Measurements from ENCODE around the gene FAM204A. TPM values are rescaled to one million over a fixed set of nuclear protein-coding genes. Genes with fewer than 3 reads are reported as not detected.

FAM204A gene
- polyA plus RNA-seq, 3 donors = 24.6 to 191 (median 139) TPM

DNA sequence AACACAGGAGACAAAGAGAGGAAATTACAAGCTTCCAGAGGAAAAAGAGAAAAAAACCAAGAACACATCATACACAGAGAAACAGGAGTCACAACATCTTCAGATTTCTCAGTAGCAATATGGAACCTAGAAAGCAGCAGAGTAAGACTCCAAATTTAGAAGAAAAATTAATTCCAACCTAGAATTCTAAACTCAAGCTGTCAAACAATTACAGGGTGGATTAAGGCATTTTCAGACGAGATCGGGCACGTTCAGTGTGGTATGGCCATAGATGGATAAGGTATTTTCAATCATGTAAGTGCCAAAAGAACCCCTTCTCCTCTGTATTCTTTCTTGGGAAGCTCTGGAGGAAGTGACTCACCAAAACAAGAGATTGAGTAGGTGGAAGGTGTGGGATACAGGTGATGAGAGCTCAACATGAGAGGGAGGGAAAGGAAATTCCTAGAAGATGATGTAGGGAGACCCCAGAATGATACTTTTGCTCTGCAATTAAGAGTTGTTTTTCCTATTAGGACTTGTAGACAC lies 51.6 kb downstream of the FAM204A start:
- H3K27me3 Mint-ChIP-seq (ENCODE audit: low read depth in 3 of 3) = peaks cover 15 to 31% (median 21%) of the 10 kb centered on the region in 3 donors
- peaks cover 8 to 16% of the 10 kb centered on the region in 2 donors for H3K27me3 ChIP-seq (ENCODE audit: control insufficient read depth in 2 of 2, insufficient read depth in 2 of 2, low read length in 2 of 2)
- peaks cover 3% of the 10 kb centered on the region for H3K4me1 Mint-ChIP-seq
- DNase-seq = no peak
- H3K36me3 Mint-ChIP-seq = no peaks in the 10 kb centered on the region
- H3K4me3 Mint-ChIP-seq = no peak overlapping the region
- no peak overlapping the region for H3K27ac Mint-ChIP-seq
- no peaks in the 10 kb centered on the region for H3K79me2 ChIP-seq (ENCODE audit: insufficient read depth, low read length)
- H3K4me1 ChIP-seq (ENCODE audit: control insufficient read depth in 1 of 2, insufficient read depth in 2 of 2, low read length in 2 of 2) = no peaks in the 10 kb centered on the region
- H4K20me1 ChIP-seq (ENCODE audit: insufficient read depth, low read length) = no peaks in the 10 kb centered on the region
- H3K36me3 ChIP-seq (replicated peaks in 1 of 2; ENCODE audit: control insufficient read depth in 1 of 2, insufficient read depth in 2 of 2, low read length in 2 of 2) = no peaks in the 10 kb centered on the region
- H3K4me3 ChIP-seq (replicated peaks in 1 of 3; ENCODE audit: low read depth in 2 of 3, low read length in 3 of 3) = no peak overlapping the region
- no peaks in the 10 kb centered on the region for H3K9me3 ChIP-seq (replicated peaks in 1 of 2; ENCODE audit: control insufficient read depth in 1 of 2, insufficient read depth in 1 of 2, low read length in 2 of 2)
- no peak overlapping the region for H3K27ac ChIP-seq (ENCODE audit: low read depth in 1 of 2, low read length in 2 of 2)
- no peak overlapping the region for H2AFZ ChIP-seq (ENCODE audit: insufficient read depth, low read depth, low read length, poor library complexity, severe bottlenecking)
- no peak overlapping the region for H3K4me2 ChIP-seq (replicated peaks; ENCODE audit: extremely low read depth, low read length, poor library complexity, severe bottlenecking)
- peaks cover 0 to 5% (median 0%) of the 10 kb centered on the region in 7 donors for H3K9me3 Mint-ChIP-seq
- no peak for TF ChIP-seq CTCF (IDR thresholded peaks at IDR 0.05)
- intact Hi-C loops (cut with micrococcal nuclease) = no loop called here
- H3K9ac ChIP-seq (ENCODE audit: insufficient read depth, low read length, poor library complexity, severe bottlenecking) = no peak overlapping the region
- no CpG with 5 or more reads among the region's 3 CpGs for WGBS (ENCODE audit: insufficient coverage)

DNA sequence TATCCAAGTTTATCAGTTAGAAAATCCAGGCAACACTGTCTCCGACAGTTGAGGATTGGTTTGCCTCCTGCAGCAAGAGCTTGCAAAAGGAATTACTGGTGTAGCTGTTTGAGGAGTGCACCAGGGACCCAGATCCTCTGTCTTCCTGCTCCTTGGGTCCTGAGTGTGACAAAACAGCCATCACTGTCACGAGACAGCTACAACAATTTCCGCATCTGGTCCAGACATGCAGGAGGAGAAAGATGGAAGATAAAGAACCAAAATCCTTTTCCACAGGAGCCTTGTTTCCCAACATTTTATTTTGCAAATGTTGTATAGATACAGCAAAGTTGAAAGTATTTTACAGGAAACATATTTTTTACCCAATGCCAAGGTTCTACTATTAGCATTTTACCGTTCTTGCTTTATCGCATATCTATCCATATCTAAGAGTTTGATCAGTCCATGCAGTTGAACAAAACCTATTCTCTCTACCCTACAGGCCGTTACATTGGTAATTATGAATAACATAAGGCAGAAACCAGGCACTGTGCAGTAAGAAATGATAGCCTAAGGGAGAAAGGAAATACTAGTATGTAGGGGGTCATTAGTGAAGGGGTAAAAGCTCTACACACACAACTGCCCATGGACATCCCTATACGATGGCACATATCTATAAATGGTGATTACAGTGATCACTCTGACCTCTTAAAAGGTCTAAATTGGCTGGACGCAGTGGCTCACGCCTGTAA lies 54.9 kb downstream of the FAM204A start:
- peaks cover 0 to 5% (median 0%) of the 10 kb centered on the region in 7 donors for H3K9me3 Mint-ChIP-seq
- Histone ChIP-seq H3K9me3 (replicated peaks in 1 of 2; ENCODE audit: control insufficient read depth in 1 of 2, insufficient read depth in 1 of 2, low read length in 2 of 2) (no peaks in the 10 kb centered on the region), H2AFZ (ENCODE audit: insufficient read depth, low read depth, low read length, poor library complexity, severe bottlenecking) (no peak overlapping the region), H3K4me2 (replicated peaks; ENCODE audit: extremely low read depth, low read length, poor library complexity, severe bottlenecking) (no peak overlapping the region), H3K27ac (ENCODE audit: low read depth in 1 of 2, low read length in 2 of 2) (no peak overlapping the region), H3K4me3 (replicated peaks in 1 of 3; ENCODE audit: low read depth in 2 of 3, low read length in 3 of 3) (no peak overlapping the region), H3K36me3 (replicated peaks in 1 of 2; ENCODE audit: control insufficient read depth in 1 of 2, insufficient read depth in 2 of 2, low read length in 2 of 2) (no peaks in the 10 kb centered on the region), H3K27me3 (ENCODE audit: control insufficient read depth in 2 of 2, insufficient read depth in 2 of 2, low read length in 2 of 2) (peaks cover 6 to 17% of the 10 kb centered on the region in 2 donors), H4K20me1 (ENCODE audit: insufficient read depth, low read length) (no peaks in the 10 kb centered on the region), H3K9ac (ENCODE audit: insufficient read depth, low read length, poor library complexity, severe bottlenecking) (no peak overlapping the region), H3K4me1 (ENCODE audit: control insufficient read depth in 1 of 2, insufficient read depth in 2 of 2, low read length in 2 of 2) (no peaks in the 10 kb centered on the region), H3K79me2 (ENCODE audit: insufficient read depth, low read length) (no peaks in the 10 kb centered on the region)
- peak overlapping the region in 1 of 7 donors; percentile 21 for H3K27ac Mint-ChIP-seq
- H3K36me3 Mint-ChIP-seq = no peaks in the 10 kb centered on the region
- no peak overlapping the region for H3K4me3 Mint-ChIP-seq
- WGBS (ENCODE audit: insufficient coverage) = 91% methylated on average over 3 of the region's 9 CpGs
- peaks cover 13 to 29% (median 20%) of the 10 kb centered on the region in 3 donors for H3K27me3 Mint-ChIP-seq (ENCODE audit: low read depth in 3 of 3)
- no peak for DNase-seq
- TF ChIP-seq CTCF (IDR thresholded peaks at IDR 0.05) = no peak
- intact Hi-C loops (cut with micrococcal nuclease) = no loop called here
- no peaks in the 10 kb centered on the region for H3K4me1 Mint-ChIP-seq

Measured in CD14-positive monocyte (primary cell).